PC-9 (cell line): Measurements from ENCODE around the gene COMMD9. TPM values are rescaled to one million over a fixed set of nuclear protein-coding genes. Genes with fewer than 3 reads are reported as not detected.

Experiments
- BruUV-seq: library from RNA; stranded (reverse); fragments of 400-500 nt; replicated peaks from 2 replicates; lab custom pipeline; 2021; lab: Mats Ljungman, UMichigan
- CTCF ChIA-PET: fragments of 300-600 bp; sonication (Branson Sonifier 250); formaldehyde crosslinking; loops from one replicate; lab custom pipeline; 2022; ENCODE audit warnings: antibody characterized with exemption; lab: Charles Lee
- POLR2A ChIA-PET: fragments of 300-600 bp; sonication (Branson Sonifier 250); formaldehyde crosslinking; loops from one replicate; lab custom pipeline; 2022; ENCODE audit warnings: antibody characterized with exemption; ENCODE audit not compliant: unreplicated experiment; lab: Charles Lee
- DNase-seq, 2 experiments: peaks; one replicate each; pipeline versions ENCODE4 v3.0.0 to v3.0.0-alpha.2; 2015 to 2022; ENCODE audit warnings: mixed read lengths in 1 of 2
- H2AFZ ChIP-seq: fragments of 200-600 bp; sonication (generic); 2 replicates; pipeline ENCODE4 v1.8.1; 2017; ENCODE audit warnings: antibody characterized with exemption
- H3F3A ChIP-seq: fragments of 200-600 bp; sonication (generic); 2 replicates; pipeline ENCODE4 v1.8.1; 2017; ENCODE audit warnings: antibody characterized with exemption, mild to moderate bottlenecking, low read depth; ENCODE audit not compliant: insufficient read depth
- H3K27ac ChIP-seq: fragments of 200-600 bp; sonication (generic); 2 replicates; pipeline ENCODE4 v1.6.1; 2016; ENCODE audit warnings: mixed run types
- H3K27me3 ChIP-seq: fragments of 200-600 bp; sonication (generic); 2 replicates; pipeline ENCODE4 v1.6.1; 2016; ENCODE audit warnings: low read depth, mixed run types; ENCODE audit not compliant: insufficient read depth
- H3K36me3 ChIP-seq: fragments of 200-600 bp; sonication (generic); 2 replicates; pipeline ENCODE4 v1.6.1; 2016; ENCODE audit warnings: low read depth, mixed run types
- H3K4me1 ChIP-seq: fragments of 200-600 bp; sonication (generic); replicated peaks from 2 replicates; pipeline ENCODE4 v1.6.1; 2016; ENCODE audit warnings: mixed run types; ENCODE audit not compliant: insufficient read depth
- H3K4me2 ChIP-seq: fragments of 200-600 bp; sonication (generic); 2 replicates; pipeline ENCODE4 v1.6.1; 2017; ENCODE audit warnings: mixed run types
- H3K4me3 ChIP-seq: fragments of 200-600 bp; sonication (generic); 2 replicates; pipeline ENCODE4 v1.6.1; 2016; ENCODE audit warnings: mixed run types
- H3K79me2 ChIP-seq: fragments of 200-600 bp; sonication (generic); 2 replicates; pipeline ENCODE4 v1.6.1; 2017; ENCODE audit warnings: low read depth, mixed run types
- H3K9me2 ChIP-seq: fragments of 200-600 bp; sonication (generic); 2 replicates; pipeline ENCODE4 v1.8.1; 2017; ENCODE audit warnings: mild to moderate bottlenecking; ENCODE audit not compliant: insufficient read depth
- H3K9me3 ChIP-seq: fragments of 200-600 bp; sonication (generic); 2 replicates; pipeline ENCODE4 v1.8.1; 2016; ENCODE audit warnings: low read depth; ENCODE audit not compliant: insufficient read depth
- H4K20me1 ChIP-seq: fragments of 200-600 bp; sonication (generic); 2 replicates; pipeline ENCODE4 v1.8.1; 2017; ENCODE audit not compliant: insufficient read depth
- CTCF ChIP-seq: fragments of 200-600 bp; sonication (generic); conservative IDR thresholded peaks from 2 replicates; pipeline ENCODE4 v1.6.1; 2017; ENCODE audit warnings: mixed run types, antibody characterized with exemption, mild to moderate bottlenecking, moderate library complexity
- EZH2 ChIP-seq: fragments of 200-600 bp; sonication (generic); IDR thresholded peaks from 2 replicates; pipeline ENCODE4 v1.8.0; 2017; ENCODE audit warnings: antibody characterized with exemption, low read depth
- intact Hi-C: fragments of 100-400 bp; cut with micrococcal nuclease; formaldehyde crosslinking; loops from one replicate; pipeline ENCODE4 v1.10.0; 2022; ENCODE audit not compliant: unreplicated experiment
- total RNA-seq: library from RNA; stranded (reverse); gene quantifications from 2 replicates; pipeline ENCODE4 v1.2.3, GENCODE V29; 2021

The COMMD9 gene
- total RNA-seq, 1 experiment from 2014 or later: 77.5 TPM

- H3F3A ChIP-seq: peaks cover under 1% of the 10 kb centered on the region; the same call in 1 of the 2 replicates
- H3K9me3 ChIP-seq: no peaks in the 10 kb centered on the region; the same call in 1 of the 2 replicates
- intact Hi-C loops: loop anchor here (5.0 kb wide), 1 partner anchor 762 kb away; no protein-coding TSS in a partner anchor
- peaks cover 11% of the 10 kb centered on the region for H3K4me1 ChIP-seq
- no peaks in the 10 kb centered on the region for H3K27me3 ChIP-seq
- ChIA-PET CTCF (no interaction called here), POLR2A (interaction anchor here (0.6 kb wide), 1 partner anchor 205 kb away, joined by 3 read pairs; no protein-coding TSS in a partner anchor)
- peak in 1 of 2 experiments; percentile 62 for DNase-seq
- no peak overlapping the region for H3K27ac ChIP-seq
- no peaks in the 10 kb centered on the region for H3K36me3 ChIP-seq
- BruUV-seq: no TSS peak
- H4K20me1 ChIP-seq: no peaks in the 10 kb centered on the region
- no peak overlapping the region for H3K4me3 ChIP-seq
- no peak overlapping the region for H2AFZ ChIP-seq
- H3K4me2 ChIP-seq: no peak overlapping the region
- TF ChIP-seq EZH2 (no peak), CTCF (no peak)
- no peaks in the 10 kb centered on the region for H3K79me2 ChIP-seq
- no peaks in the 10 kb centered on the region for H3K9me2 ChIP-seq
These were observed 40.0 kb downstream of the COMMD9 start for GRCh38 chr11:36249246-36249645.

- no peaks in the 10 kb centered on the region for H3F3A ChIP-seq
- no peak overlapping the region for H3K27ac ChIP-seq
- ChIA-PET POLR2A (no interaction called here), CTCF (no interaction called here)
- H3K4me2 ChIP-seq: no peak overlapping the region
- H3K4me1 ChIP-seq: peaks cover 11% of the 10 kb centered on the region
- no peaks in the 10 kb centered on the region for H3K79me2 ChIP-seq
- intact Hi-C loops: loop anchor here (5.0 kb wide), 1 partner anchor 761 kb away; no protein-coding TSS in a partner anchor
- H4K20me1 ChIP-seq: no peaks in the 10 kb centered on the region
- H2AFZ ChIP-seq: no peak overlapping the region
- H3K9me3 ChIP-seq: no peaks in the 10 kb centered on the region; the same call in 1 of the 2 replicates
- TF ChIP-seq CTCF (no peak), EZH2 (no peak)
- DNase-seq: no peak
- H3K36me3 ChIP-seq: no peaks in the 10 kb centered on the region
- BruUV-seq: no TSS peak
- no peaks in the 10 kb centered on the region for H3K27me3 ChIP-seq
- H3K4me3 ChIP-seq: no peak overlapping the region
- no peaks in the 10 kb centered on the region for H3K9me2 ChIP-seq
These were observed 40.8 kb downstream of the COMMD9 start for GRCh38 chr11:36248436-36248835.

DNA sequence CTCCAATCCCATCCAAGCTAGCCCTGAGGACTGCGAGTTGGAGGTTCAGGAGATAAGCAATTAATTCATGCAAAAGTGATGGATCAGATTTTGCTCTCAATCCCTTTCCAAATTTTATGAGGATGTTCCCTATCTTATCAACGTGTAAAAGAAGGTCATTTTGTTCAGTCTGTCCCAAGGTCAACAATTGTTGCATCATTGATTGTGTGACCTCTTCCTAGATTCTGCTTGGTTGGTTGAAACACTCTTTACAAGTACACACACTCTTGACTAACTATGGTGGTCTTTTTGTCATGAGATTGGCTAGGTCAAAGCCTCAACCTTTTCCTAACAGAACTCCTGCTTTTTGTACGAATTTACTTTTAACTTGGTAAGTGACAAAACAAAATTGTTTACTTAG, 41.7 kb downstream of the COMMD9 start:
- ChIA-PET POLR2A (no interaction called here), CTCF (no interaction called here)
- no peaks in the 10 kb centered on the region; the same call in 1 of the 2 replicates for H3K9me3 ChIP-seq
- no TSS peak for BruUV-seq
- intact Hi-C loops: loop anchor here (5.0 kb wide), 1 partner anchor 760 kb away; no protein-coding TSS in a partner anchor
- H3F3A ChIP-seq: no peaks in the 10 kb centered on the region
- no peaks in the 10 kb centered on the region for H4K20me1 ChIP-seq
- H3K27me3 ChIP-seq: no peaks in the 10 kb centered on the region
- DNase-seq: no peak
- H3K79me2 ChIP-seq: no peaks in the 10 kb centered on the region
- H3K9me2 ChIP-seq: no peaks in the 10 kb centered on the region
- no peak overlapping the region for H3K4me2 ChIP-seq
- no peak overlapping the region for H3K4me3 ChIP-seq
- H3K36me3 ChIP-seq: no peaks in the 10 kb centered on the region
- H2AFZ ChIP-seq: no peak overlapping the region
- H3K4me1 ChIP-seq: peaks cover 11% of the 10 kb centered on the region
- TF ChIP-seq CTCF: no peak
- no peak for TF ChIP-seq EZH2
- H3K27ac ChIP-seq: no peak overlapping the region
